GM12801 (cell line): Measurements from ENCODE around the gene PTS.

ENCODE experiments used
- CTCF ChIP-seq: IDR thresholded peaks from one replicate; pipeline ENCODE4 v1.5.1; 2011; ENCODE audit warnings: control low read depth; ENCODE audit not compliant: insufficient read length; ENCODE audit errors: extremely low read depth

Gene PTS

GRCh38 chr11:112267188-112267591 lies 41.0 kb downstream of the PTS start:
- no peak for TF ChIP-seq CTCF

GRCh38 chr11:112268406-112268805 lies 42.2 kb downstream of the PTS start:
- TF ChIP-seq CTCF, result no peak

GRCh38 chr11:112269139-112269538 lies 42.9 kb downstream of the PTS start:
- TF ChIP-seq CTCF, result no peak

GRCh38 chr11:112270551-112271180 lies 44.4 kb downstream of the PTS start:
- TF ChIP-seq CTCF, result no peak

- TF ChIP-seq CTCF, result no peak
Observed at GRCh38 chr11:112271242-112271641, 45.0 kb downstream of the PTS start.

- TF ChIP-seq CTCF, result no peak
Observed at GRCh38 chr11:112273066-112273465, 46.8 kb downstream of the PTS start.

GRCh38 chr11:112274007-112274783 lies 48.0 kb downstream of the PTS start:
- TF ChIP-seq CTCF, result no peak
